Measurements from ENCODE around the gene GHRH.

Gene GHRH

GRCh38 chr20:37261714-37262113, at the start of gene GHRH:
Gene GHRH, minus strand, starts transcription at chr20:37261814. Its CDS starts 4,925 bp downstream, at chr20:37256889.
- no peak for TF ChIP-seq CTCF (IDR thresholded peaks at IDR 0.05; ENCODE audit: low read depth, low read length)
- no peak within 1 kb of the TSS for H3K4me3 ChIP-seq (replicated peaks in 1 of 2; ENCODE audit: low read depth in 2 of 2, low read length in 2 of 2)

GRCh38 chr20:37310951-37311350, 49.3 kb upstream of the GHRH start:
- DNase-seq (ENCODE audit: low read depth in 2 of 2): no peak
- H3K4me3 ChIP-seq (replicated peaks in 1 of 2; ENCODE audit: low read depth in 2 of 2, low read length in 2 of 2): no peak overlapping the region
- TF ChIP-seq CTCF (IDR thresholded peaks at IDR 0.05; ENCODE audit: low read depth, low read length): no peak

More at GRCh38 chr20:37261714-37262113, at the start of gene GHRH:
- DNase-seq (ENCODE audit: low read depth in 2 of 2): no peak

- no peak for DNase-seq (ENCODE audit: low read depth in 2 of 2)
- H3K4me3 ChIP-seq (replicated peaks in 1 of 2; ENCODE audit: low read depth in 2 of 2, low read length in 2 of 2): no peak overlapping the region
- no peak for TF ChIP-seq CTCF (IDR thresholded peaks at IDR 0.05; ENCODE audit: low read depth, low read length)
These were observed 48.4 kb upstream of the GHRH start for GRCh38 chr20:37309936-37310590.

- no peak for DNase-seq (ENCODE audit: low read depth in 2 of 2)
- TF ChIP-seq CTCF (IDR thresholded peaks at IDR 0.05; ENCODE audit: low read depth, low read length): no peak
- no peak overlapping the region for H3K4me3 ChIP-seq (replicated peaks in 1 of 2; ENCODE audit: low read depth in 2 of 2, low read length in 2 of 2)
These were observed 47.7 kb upstream of the GHRH start for GRCh38 chr20:37309290-37309689.

GRCh38 chr20:37308086-37309050, 46.8 kb upstream of the GHRH start:
- no peak for TF ChIP-seq CTCF (IDR thresholded peaks at IDR 0.05; ENCODE audit: low read depth, low read length)
- H3K4me3 ChIP-seq (replicated peaks in 1 of 2; ENCODE audit: low read depth in 2 of 2, low read length in 2 of 2): no peak overlapping the region
- no peak for DNase-seq (ENCODE audit: low read depth in 2 of 2)

- H3K4me3 ChIP-seq (replicated peaks in 1 of 2; ENCODE audit: low read depth in 2 of 2, low read length in 2 of 2): no peak overlapping the region
- TF ChIP-seq CTCF (IDR thresholded peaks at IDR 0.05; ENCODE audit: low read depth, low read length): no peak
- no peak for DNase-seq (ENCODE audit: low read depth in 2 of 2)
These were observed 44.2 kb upstream of the GHRH start for GRCh38 chr20:37305839-37306238.

Measured in cardiac fibroblast (primary cell).